DMS53 (cell line): Measurements from ENCODE around the gene MYBPHL.

Experiments used
- DNase-seq: peaks from one replicate; lab custom pipeline; 2025; lab: John Stamatoyannopoulos, UW

The MYBPHL gene

GRCh38 chr1:109251277-109252166 lies 55.3 kb downstream of the MYBPHL start:
- no peak for DNase-seq

- no peak for DNase-seq
These were observed 56.1 kb downstream of the MYBPHL start for GRCh38 chr1:109250454-109251276.

GRCh38 chr1:109249654-109250401 lies 57.0 kb downstream of the MYBPHL start:
- peak; percentile 52 for DNase-seq

GRCh38 chr1:109248797-109249629 lies 57.8 kb downstream of the MYBPHL start, which contains the start of gene CELSR2:
TSS of gene CELSR2 (plus strand) at chr1:109249539. CDS start at chr1:109250080, 541 bp downstream.
- DNase-seq: peak; percentile 92

- DNase-seq: no peak
These were observed 58.4 kb downstream of the MYBPHL start for GRCh38 chr1:109248444-109248796.

- DNase-seq: no peak
These were observed 59.1 kb downstream of the MYBPHL start for GRCh38 chr1:109247401-109248365.

GRCh38 chr1:109246141-109246551 lies 60.7 kb downstream of the MYBPHL start:
- no peak for DNase-seq

- no peak for DNase-seq
These were observed 62.8 kb downstream of the MYBPHL start for GRCh38 chr1:109243860-109244552.

- no peak for DNase-seq
These were observed 63.6 kb downstream of the MYBPHL start for GRCh38 chr1:109243221-109243620.

- no peak for DNase-seq
These were observed 64.4 kb downstream of the MYBPHL start for GRCh38 chr1:109242387-109242786.
